Muscle of back (tissue), 11 donors: ENCODE data around the gene FILIP1. TPM values are rescaled to one million over a fixed set of nuclear protein-coding genes. Genes with fewer than 3 reads are reported as not detected.

Source experiments
- DNase-seq, 3 donors: peaks; one replicate each; pipeline versions ENCODE4 v3.0.0 to v3.0.0-alpha.2; 2013
- polyA plus RNA-seq, 10 donors: library from polyadenylated mRNA; unstranded; fragments of 120-200 nt; gene quantifications; one replicate each; pipeline ENCODE4 v1.2.1, GENCODE V29; 2013; ENCODE audit not compliant: insufficient read length in 10 of 10

The FILIP1 gene
- polyA plus RNA-seq, 10 donors: 25.2 to 64.5 (median 47.6) TPM

DNA sequence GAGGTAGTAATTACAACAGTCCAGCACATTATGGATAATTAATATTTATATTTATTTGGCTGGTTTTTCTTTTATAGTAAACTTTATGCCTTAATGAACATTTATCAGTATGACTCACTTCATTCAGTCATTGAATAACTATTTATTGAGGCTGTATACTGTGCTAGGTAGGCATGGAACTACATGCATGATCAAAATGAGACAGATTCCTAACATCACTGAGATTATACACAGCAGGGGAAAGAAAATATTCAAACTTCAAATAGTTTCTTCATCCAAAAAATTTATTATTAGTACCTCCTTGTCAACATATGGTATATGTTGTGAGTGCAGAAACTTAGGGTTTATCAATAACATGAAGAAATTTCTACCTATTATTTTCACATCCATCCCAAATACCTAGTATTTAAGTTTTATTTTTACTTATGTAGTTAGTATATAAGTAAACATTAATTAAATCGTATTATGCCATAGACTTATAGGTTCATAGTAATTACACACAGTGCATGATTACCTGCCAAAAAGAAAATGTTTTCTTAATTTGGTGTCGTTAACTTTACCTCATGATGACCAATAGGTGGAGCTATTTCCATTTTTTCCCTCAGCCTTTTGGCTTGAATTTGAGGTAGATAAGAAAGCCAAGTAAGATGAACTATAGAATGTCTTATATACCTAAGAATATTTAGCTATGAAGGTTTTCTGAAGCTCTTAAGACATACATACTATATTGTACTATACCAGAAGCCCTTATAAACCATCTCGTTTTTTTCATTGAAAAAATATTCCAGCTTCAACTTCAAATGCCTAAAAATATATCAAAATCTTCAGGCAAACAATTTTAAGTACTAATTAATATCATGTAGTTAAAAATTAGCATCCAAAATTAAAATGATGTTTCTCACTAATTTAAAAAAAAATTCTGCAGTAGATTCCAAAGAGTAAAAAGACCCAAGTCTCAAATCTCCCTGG is 196.5 kb downstream of the FILIP1 start:
- DNase-seq: peak; percentile 65 to 78 (median 76)

DNA sequence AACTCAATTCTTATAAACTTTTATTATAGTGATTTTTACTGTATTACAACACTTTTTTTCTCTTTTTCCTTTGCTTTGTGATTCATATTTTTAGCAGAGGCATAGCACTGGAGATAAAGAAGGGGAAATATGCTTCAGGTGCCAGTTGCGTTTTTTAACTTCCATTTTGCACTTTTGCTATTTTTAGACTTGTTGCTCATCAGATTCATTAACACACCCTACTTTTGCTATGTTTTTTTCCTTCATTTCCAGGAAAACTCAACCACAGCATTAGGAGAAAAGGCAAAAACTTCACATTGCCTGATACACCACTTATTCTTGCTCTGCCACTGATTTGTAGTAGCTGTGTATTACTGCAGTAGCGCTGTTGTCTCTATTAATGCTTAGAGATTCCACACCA is 201.0 kb downstream of the FILIP1 start:
- DNase-seq: no peak

DNA sequence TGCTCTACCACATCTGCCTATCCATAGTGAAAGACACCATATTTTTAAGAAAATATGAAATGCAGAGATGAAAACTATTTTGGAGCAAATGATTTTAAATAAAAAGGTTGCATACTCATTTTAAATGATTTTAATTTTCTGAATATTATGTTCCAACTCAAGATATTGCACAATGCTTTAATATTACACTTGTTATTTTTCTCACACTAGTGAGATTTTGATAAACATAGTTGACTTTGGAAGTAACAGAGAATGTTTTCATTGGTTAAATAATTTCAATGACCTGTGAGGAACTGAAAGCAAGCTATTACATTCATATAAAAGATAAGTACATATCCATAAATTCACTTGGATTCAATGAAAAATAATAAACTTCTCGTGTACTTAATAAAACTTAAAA is 201.9 kb downstream of the FILIP1 start:
- DNase-seq: no peak

DNA sequence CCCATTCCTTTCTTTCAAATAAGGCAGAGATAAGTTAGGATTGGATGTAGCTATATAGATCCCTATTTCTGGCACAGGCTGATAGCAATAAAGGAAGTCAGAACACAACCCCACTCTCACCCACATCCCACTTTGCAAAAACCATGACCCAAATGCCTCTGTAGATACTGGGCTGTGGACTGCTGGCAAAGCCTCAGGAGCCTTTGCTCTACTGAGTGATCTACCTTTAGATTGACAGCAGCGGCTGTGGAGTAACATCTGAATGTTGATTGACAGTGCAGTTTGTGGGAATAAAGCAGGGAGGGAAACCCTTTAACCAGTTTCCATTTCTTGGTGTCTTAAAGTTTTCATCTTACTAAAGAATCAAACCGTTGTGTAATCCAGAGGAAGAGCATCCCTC is 202.3 kb downstream of the FILIP1 start:
- DNase-seq: no peak

DNA sequence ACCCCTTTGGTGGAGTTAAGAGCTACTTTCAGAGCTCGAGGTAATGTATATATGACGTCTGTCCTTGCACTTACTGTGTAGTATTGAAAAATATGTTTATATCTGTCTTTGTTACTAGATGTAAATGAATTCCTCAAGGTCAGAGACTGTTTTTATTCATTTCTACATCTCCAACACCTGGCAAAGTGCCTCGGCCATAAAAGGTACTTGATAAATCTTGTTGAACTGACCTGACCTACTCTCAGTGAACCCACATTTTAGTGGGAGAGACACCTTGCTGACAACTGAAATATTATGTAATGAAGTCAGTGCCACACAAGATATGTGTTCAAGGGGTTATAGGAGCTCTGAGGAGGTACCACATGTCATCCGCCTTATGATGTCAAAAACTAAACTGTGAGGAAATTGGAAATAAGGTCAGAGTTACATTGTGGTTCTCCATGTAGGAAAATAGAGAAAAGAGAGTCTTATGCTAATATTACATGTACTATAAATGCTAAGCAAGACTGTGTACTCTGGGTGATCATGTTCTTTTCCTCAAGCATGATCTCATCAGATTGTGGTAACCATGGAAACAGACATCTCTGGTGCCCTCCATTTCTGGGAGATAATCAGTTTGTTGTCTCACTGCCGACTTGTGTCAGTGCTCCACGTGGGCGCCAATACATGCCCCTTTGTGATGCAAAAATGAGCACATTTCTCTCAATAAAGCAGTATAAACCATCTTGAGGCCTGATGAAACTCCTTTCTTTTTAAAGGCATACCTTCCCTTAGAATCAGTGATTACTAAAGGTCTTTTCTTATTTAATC is 203.3 kb downstream of the FILIP1 start:
- no peak for DNase-seq

DNA sequence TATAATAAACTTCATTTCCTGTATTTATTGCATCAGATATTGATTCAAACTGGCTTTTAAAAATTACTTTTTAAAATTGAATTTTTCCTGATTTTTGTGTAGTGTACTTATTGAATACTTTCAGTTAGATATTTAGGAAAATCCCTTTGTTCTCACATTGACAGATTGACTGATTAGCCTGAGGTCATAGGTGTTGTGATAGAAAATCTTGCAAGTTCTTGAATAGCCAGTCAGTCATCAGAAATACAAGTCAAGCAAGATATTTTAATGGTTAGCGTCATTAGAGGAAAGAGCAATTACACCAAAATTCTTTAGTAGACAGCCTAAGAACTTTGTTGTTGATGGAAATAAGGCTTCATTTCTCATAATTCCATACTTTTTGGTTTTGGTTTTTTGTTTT is 205.6 kb downstream of the FILIP1 start:
- no peak for DNase-seq

DNA sequence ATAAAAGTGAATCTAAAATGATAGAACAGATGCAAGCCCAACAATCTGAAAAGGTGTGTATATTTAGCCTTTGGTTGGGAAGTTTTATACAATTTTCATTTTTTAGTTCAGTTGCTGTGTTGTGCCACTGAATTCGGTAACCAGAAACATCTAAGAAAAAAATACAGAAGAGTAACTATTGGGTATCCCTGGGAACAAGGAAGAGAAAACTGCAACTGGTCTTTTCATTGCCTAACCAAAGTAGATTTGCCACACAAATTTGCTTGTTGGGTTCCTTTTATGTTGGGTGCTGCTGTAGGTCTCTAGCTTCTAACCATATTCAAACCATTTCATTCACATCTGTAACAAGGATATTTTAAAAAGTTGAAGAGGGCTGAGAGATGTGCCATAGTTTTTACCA is 206.2 kb downstream of the FILIP1 start:
- no peak for DNase-seq

DNA sequence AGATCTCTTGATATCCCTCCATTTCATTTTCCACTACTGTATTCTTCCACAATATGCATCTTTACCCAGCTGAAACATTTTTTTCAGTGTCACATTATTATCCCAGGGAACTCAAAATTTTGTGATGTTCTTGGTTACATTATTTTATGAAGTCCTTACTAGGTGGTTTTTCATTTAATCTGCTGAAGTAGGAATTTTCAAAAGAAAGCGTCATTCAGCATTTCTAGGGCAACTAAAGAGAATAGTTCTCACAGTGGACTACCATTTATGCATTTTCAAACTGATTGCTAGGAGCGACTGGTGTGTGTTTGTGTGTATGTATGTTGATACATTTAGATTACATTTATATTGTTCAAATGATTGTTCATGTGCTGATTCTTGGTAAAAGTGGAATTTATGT is 206.6 kb downstream of the FILIP1 start:
- DNase-seq: no peak

DNA sequence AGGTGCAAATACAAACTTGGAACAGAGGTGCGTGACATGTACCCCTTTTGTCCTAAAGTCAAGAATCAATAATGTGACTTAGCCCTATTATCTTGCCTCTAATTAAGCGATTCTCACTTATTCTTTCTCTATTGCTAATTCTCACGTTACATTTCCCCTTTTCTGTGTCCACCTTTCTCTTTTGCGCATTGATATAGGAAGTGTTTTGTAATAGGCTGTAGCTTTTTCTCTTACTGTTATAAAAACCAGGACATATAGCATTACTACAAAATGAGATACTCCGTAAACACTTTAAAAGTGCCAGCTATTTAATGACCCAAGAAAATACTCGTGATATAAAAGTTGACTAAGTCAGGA is 208.3 kb downstream of the FILIP1 start:
- no peak for DNase-seq

DNA sequence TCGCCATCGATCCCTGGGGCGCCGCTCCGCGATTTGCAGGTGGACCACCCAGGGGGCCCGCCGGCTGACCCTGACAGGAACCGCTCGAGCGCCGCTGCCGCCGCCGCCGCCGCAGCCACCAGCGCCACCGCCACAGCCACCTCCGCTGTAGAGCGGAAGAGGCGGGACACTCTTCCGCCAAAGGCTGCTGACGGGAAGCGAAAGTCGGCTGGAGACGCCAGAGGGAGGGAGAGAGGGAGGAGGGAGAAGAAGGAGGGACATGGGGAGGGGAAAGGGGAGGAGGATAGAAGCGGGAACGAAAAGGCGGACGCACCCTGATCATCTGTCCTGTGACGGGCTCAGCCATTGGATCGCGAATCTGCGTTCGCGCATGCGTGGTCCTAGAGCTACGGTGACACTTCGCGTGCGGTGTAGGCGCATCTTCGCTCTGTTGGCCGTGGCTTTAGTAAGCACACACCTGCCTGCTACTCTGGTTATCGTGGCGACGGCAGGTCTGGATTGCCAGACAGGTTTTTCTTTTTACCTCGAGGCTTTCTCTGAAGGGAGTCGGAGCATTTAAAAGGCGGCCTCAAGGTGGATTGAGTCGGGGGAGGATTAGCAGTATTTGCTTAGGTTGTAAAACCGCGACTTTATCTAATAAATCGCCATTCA is 208.8 kb downstream of the FILIP1 start, which contains the start of gene TMEM30A:
TSS of gene TMEM30A (minus strand) at position 161 of the 651 bp plus-strand sequence. CDS start at position 7, 154 bp downstream.
- DNase-seq: peak; percentile 98 to 99 (median 99)

DNA sequence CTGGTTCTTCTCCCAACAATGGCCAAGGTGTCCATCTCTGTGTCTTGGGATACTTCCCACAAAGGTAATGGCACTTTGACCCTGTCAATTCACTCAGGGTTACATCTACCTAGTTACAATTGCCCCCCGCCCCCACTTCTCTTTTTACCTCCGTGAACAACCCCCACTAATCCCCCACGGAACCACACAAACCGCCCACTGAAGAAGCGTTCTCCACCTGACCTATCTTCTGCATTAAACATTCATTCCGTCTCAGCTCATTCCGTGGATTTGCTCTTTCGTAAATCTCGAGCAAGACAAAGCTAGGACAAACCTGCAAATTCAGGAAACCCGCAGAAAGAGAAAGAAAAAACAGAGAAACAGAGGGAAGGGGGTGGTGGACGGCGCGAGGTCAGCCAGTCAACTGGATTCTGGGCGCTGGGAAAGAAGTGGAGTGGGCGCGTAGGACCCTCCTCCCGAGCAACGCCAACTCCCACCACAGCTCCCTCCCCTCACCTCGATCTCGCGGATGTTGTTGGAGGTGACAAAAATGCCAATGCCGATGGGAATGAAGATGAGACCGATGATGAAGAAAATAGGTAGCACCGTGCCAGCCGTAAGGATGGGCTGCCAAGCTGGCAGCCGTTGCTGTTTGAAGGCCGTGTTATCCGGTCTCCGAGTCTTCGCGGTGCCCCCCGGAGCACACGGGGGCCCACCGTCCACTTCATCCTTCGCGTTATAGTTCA is 209.5 kb downstream of the FILIP1 start:
- DNase-seq: peak in 2 of 3 donors; percentile 37 to 73

DNA sequence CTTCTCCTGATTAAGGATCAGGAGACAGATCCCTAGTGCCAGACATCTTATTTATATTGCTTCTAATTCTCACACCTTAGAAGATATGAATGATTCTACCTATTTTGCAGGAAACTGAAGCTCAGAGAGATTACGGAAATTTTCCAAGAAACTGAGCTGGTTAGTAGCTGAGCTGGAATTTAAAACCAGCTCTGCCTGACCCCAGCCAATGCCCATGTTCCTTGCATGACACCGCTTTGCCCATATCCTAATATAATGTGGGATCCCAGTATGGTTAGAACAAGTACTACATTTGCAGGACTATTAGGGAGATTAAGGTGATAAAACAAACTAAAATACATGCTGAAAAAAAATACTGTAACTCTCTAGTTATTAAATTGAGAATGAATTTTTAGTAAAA is 210.9 kb downstream of the FILIP1 start:
- no peak for DNase-seq

DNA sequence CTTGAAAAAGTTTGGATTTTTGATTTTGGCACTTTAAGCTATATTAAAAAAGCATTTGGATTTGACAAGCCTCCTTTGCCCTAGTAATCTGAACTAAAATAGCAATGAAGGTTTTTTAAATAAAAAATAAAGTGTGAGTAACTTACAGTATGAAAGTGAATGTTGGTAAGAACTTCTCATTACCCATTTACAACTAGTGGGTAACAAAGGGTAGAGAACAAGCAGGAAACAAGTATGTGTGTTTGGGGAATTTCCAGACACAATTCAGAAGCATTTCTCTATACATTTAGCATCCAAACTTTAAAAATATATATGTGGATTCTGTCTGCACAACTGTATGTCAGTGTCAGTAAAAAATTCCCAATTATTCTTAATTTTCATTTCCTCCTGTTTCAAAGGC is 211.9 kb downstream of the FILIP1 start:
- no peak for DNase-seq

DNA sequence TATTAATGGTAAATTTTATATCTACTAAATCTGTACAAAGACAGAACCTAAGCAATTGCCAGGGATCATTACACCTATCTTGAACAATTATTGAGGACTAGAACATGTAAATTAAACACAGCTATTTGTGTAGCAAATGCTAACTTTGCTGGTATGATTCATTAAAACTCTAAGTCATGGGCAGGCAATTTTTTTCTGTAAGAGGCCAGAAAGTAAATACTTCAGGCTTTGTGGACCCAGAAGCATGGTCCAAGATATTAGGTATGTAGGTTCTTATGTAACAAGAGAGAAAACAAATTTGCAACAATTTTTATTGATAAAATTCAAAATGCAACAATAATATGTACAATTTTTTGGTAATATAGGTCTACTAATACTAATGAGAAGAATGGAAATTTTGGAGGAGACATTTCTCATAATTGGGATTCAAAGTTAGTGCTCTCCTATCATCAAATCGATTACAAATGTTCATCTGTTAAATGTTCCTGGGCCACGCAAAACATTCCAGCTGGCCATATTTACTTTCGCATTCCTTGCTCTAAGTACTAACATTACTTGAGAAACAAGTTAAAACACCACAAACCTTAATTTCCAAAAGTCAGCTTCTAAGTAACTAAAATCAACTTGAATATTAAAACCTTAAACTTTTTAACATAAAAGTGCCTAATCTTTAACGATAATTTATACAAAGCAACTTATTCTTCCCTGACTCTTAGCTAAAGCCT is 213.3 kb downstream of the FILIP1 start:
- no peak for DNase-seq

DNA sequence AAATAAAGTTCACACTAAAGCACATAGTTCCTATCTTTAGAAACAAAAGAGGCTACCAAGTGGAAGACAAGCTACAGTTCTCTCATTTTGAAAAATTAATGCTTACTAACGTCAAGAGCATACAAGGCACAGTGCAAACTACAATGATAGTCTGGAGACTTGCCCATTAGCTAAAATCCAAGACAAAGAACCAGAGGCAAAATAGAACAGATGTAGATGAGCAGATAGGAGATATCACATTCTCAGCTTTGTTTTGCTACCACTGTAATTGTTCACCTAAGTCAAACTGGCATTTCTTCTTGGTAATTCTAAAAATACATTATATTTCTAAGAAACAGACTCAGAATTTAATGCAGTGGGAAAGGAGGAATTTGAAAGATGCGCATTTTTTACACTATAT is 214.2 kb downstream of the FILIP1 start:
- no peak for DNase-seq

DNA sequence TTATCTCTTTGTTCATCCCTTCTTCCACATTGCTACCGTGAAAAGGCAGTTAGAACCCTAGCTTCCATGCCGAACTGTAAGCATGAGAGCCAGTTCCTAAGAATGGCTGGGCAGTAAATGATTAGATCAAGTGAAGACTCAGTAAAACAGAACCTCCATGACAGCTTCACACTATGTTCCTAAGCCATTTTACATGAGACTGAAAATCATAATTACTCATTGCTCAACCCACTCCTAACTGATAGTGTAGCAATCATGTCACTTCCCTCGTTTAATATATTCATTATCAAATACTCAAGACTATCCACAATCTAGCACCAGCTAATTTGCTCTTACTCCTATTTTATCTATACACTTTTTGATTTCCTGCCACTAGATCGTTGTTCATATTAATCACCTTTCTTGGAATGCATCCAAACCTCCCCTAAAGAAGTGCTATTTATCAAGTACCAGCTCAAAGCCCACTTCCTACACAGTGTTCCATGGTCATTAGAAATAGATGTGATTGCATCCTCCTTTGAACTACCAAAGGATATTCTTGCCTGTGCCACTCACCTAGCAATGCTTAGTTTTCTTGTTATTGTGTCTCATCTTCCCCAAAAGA is 215.0 kb downstream of the FILIP1 start:
- DNase-seq: no peak

DNA sequence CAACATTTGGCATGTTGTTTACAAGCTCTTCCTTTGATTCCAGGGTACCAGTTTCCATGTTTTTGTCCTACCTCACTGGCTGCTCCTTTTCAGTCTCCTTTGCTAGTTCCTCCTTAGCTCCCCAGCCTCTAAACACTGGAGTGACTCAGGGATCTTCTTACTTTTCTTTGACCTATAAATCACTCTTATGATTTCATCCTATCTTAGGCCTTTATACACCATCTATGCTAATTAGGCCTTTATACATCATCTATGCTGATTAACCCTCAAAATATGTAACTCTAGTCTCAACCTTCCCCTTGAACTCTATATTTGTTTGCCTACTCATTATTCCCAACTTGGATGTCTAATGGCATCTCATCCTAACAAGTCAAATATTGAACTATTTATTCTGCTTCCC is 218.5 kb downstream of the FILIP1 start:
- peak in 1 of 3 donors; percentile 86 for DNase-seq

DNA sequence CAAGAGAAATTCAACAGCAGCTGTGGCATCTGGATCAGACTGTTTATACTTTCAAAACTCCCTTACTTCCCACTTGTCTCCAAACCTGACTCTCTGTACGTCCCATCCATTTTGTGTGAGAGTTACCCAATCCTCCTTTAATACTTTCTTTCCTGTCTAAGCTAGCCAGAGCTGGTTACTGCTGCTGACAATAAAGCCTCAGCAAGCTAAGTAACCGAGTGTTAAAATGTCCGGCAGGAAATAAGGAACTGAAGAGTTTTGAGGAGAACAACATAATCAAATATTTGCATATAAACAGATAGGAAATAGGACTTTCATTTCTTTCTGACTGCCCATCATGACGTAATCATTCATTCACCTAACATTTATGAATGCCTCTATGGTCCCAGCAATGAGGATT is 220.6 kb downstream of the FILIP1 start:
- DNase-seq: no peak

DNA sequence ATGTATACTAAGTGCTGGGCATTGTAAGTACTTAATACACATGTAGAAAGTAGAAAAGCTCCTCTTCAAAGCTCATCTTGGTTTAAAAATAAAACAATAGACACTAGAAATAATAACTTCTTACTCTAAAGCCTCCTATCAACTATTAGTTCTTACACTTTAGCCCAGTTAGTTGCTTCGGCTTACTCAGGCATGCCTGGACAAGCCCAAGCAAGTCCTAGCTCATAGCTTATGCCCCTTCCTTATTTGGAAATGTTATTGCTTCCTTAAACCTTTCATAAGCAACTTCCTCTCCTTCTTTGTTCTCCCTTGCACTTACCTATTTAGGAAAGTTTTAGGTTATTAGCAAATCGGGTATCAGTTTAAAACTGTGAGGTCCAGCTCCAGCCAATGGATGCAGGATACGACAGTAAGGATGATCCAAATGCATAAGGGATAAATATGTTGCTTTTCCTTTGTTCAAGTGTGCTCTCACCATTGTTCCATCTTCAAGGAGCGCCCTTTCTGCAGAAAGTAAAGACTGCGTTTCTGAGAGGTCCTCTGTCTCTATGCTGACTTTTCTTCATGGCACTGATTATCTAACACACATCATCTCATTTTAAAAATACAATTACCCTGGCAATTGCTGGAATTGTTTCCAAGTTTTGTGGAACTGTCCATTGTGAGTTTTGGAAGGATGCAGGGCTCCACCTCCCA is 221.3 kb downstream of the FILIP1 start:
- DNase-seq: no peak

DNA sequence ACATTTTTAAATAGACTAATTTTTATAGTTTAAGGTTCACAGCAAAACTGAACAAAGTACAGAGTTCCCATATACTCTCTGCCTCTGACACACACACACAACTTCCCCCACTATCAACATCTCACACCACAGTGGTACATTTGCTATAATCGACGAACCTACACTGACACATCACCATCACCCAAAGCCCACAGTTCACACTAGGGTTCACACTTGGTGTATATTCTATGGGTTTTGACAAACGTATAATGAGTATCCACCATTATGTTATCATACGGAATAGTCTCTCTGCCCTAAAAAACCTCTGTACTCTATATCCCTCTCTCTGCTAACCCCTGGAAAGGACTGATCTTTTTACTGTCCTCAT is 224.6 kb downstream of the FILIP1 start:
- DNase-seq: no peak
